OCI-LY1 (cell line): Measurements from ENCODE around the gene KCNJ15.

ENCODE experiments used
- EZH2 ChIP-seq: fragments of 200-600 bp; sonication (generic), shearing (Covaris generic); IDR thresholded peaks from 2 replicates; pipeline ENCODE4 v1.8.0; 2017; ENCODE audit warnings: borderline replicate concordance, mixed run types, mild to moderate bottlenecking, antibody characterized with exemption, low read length, moderate library complexity, mixed read lengths
- TF ChIP-seq, protein P1 (sequence below): fragments of 200-600 bp; sonication (generic), shearing (Covaris generic); IDR thresholded peaks from 2 replicates; pipeline ENCODE4 v1.5.1; 2017; ENCODE audit warnings: mild to moderate bottlenecking, antibody characterized with exemption, low read length, moderate library complexity, mixed read lengths

DNA sequence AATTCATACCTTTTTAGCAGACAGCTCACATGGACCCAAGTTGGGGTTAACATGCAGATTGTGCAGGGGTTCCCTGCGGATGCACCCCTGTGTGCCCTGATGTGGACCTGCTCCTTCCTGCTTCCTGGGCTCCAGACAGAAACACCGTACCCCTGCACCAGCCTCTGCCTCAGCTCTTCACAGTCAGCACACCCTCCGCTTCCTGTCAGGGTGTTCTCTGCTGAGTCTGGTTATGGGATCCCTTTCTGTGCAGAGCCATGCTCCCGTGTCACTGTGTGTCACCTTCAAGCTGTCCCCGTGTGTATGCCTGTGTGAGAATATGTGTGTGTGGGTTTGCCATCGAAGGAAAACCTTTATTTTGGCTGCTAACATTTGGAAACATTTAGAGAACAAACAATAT lies 48.7 kb upstream of the KCNJ15 start:
- TF ChIP-seq, protein P1, sequence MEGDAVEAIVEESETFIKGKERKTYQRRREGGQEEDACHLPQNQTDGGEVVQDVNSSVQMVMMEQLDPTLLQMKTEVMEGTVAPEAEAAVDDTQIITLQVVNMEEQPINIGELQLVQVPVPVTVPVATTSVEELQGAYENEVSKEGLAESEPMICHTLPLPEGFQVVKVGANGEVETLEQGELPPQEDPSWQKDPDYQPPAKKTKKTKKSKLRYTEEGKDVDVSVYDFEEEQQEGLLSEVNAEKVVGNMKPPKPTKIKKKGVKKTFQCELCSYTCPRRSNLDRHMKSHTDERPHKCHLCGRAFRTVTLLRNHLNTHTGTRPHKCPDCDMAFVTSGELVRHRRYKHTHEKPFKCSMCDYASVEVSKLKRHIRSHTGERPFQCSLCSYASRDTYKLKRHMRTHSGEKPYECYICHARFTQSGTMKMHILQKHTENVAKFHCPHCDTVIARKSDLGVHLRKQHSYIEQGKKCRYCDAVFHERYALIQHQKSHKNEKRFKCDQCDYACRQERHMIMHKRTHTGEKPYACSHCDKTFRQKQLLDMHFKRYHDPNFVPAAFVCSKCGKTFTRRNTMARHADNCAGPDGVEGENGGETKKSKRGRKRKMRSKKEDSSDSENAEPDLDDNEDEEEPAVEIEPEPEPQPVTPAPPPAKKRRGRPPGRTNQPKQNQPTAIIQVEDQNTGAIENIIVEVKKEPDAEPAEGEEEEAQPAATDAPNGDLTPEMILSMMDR: no peak
- TF ChIP-seq EZH2: no peak
